Effector memory CD4-positive, alpha-beta T cell (primary cell): Measurements from ENCODE around the gene EYA4.

Experiments used
- DNase-seq, 3 donors: peaks; one replicate each; pipeline ENCODE4 v3.0.0-alpha.2; 2020
- H3K27ac ChIP-seq: 2 replicates; pipeline ENCODE4 v1.7.0; 2013; ENCODE audit warnings: mild to moderate bottlenecking, low read length, moderate library complexity; ENCODE audit not compliant: insufficient read depth, poor library complexity, severe bottlenecking
- H3K27me3 ChIP-seq: replicated peaks from 2 replicates; pipeline ENCODE4 v1.7.0; 2013; ENCODE audit warnings: mild to moderate bottlenecking, low read length; ENCODE audit not compliant: insufficient read depth, control insufficient read depth, poor library complexity, severe bottlenecking
- H3K36me3 ChIP-seq: 2 replicates; pipeline ENCODE4 v1.7.0; 2013; ENCODE audit warnings: mild to moderate bottlenecking, low read length, moderate library complexity; ENCODE audit not compliant: control insufficient read depth, insufficient read depth
- H3K4me1 ChIP-seq: 2 replicates; pipeline ENCODE4 v1.7.0; 2013; ENCODE audit warnings: low read length, mild to moderate bottlenecking; ENCODE audit not compliant: control insufficient read depth, insufficient read depth, poor library complexity, severe bottlenecking
- H3K4me3 ChIP-seq: 2 replicates; pipeline ENCODE4 v1.7.0; 2013; ENCODE audit warnings: low read length, low read depth, mild to moderate bottlenecking; ENCODE audit not compliant: insufficient read depth, poor library complexity, severe bottlenecking
- H3K9me3 ChIP-seq: 2 replicates; pipeline ENCODE4 v1.7.0; 2013; ENCODE audit warnings: mild to moderate bottlenecking, low read length, moderate library complexity; ENCODE audit not compliant: control insufficient read depth

Gene EYA4

DNA sequence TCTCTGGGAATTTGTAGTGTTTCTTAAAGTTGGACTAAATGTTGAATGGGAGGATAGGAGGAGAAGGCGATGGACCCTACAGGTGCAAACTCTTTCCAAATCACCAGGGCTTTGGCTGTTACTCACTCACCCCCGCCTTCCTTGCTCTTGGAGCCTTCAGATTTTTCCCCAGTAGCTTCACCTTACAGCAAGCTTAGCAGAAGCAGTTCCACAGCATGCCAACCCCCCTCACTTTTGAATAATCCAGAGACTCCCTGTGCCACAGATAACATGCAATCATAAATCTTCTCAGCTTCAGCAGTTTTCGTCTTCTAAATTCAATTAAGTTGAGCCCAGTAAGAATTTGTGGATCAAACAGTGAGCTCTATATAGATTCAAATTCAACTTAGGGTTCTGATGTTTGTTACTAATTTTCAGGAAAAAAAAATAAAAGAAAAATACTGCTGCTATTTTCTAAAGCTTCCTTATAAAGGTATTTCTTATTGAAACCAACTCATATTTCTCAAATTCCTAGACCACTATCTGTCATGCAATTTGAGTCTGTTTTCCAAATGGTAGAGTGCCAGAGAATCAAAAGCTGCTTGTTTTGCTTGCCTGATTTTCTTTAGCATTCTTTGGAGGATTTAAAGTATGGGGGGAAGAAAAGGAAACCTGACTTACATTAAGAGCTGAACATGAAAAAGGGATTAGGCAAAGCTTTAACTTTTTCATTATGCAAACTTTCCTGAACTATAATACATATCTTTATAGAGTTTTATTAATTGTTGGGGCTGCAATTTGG is 166.4 kb downstream of the EYA4 start:
- H3K4me3 ChIP-seq: no peak overlapping the region
- H3K36me3 ChIP-seq: no peaks in the 10 kb centered on the region
- no peaks in the 10 kb centered on the region for H3K4me1 ChIP-seq
- no peaks in the 10 kb centered on the region for H3K9me3 ChIP-seq
- H3K27me3 ChIP-seq: no peaks in the 10 kb centered on the region
- H3K27ac ChIP-seq: no peak overlapping the region
- no peak for DNase-seq

DNA sequence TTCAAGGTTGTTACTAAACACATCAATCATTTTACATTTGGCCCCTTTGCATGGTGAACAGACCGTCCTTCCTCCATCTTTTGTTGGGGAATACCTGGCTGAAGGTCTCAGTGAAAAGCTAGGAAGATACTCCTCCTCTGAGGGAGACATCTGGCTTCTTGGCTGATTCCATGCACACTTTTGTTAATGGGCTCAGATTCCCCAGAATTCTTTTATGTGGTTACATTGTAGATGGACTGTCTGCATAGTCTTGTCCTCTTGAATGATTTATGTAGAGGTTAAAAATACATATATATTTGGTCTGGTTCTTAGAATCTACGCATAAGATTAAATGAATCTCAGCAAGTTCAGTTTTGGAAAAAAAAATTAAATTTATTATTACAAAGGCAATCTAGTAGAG is 167.0 kb downstream of the EYA4 start:
- no peaks in the 10 kb centered on the region for H3K27me3 ChIP-seq
- H3K27ac ChIP-seq: no peak overlapping the region
- no peaks in the 10 kb centered on the region for H3K9me3 ChIP-seq
- H3K36me3 ChIP-seq: no peaks in the 10 kb centered on the region
- DNase-seq: no peak
- H3K4me3 ChIP-seq: no peak overlapping the region
- H3K4me1 ChIP-seq: no peaks in the 10 kb centered on the region

DNA sequence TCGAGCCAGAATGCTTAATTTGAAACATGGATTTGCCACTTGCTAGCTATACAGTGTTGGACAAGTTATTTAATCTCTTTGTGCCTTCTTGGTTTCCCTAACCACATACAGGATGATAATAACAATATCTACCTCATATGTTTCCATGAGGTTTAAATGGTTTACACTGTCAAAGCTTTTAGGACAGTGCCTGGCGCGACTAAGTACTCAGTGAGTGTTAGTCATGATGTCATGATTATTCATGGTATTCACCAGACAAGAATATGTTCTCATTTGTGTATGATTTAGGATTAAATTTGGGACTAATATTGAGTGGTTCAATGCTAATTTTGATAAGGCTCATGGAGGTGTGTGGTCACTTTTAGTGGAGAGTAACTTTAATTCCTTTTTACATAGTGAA is 167.4 kb downstream of the EYA4 start:
- Histone ChIP-seq H3K4me1 (no peaks in the 10 kb centered on the region), H3K36me3 (no peaks in the 10 kb centered on the region), H3K27ac (no peak overlapping the region), H3K27me3 (no peaks in the 10 kb centered on the region), H3K9me3 (no peaks in the 10 kb centered on the region), H3K4me3 (no peak overlapping the region)
- no peak for DNase-seq

DNA sequence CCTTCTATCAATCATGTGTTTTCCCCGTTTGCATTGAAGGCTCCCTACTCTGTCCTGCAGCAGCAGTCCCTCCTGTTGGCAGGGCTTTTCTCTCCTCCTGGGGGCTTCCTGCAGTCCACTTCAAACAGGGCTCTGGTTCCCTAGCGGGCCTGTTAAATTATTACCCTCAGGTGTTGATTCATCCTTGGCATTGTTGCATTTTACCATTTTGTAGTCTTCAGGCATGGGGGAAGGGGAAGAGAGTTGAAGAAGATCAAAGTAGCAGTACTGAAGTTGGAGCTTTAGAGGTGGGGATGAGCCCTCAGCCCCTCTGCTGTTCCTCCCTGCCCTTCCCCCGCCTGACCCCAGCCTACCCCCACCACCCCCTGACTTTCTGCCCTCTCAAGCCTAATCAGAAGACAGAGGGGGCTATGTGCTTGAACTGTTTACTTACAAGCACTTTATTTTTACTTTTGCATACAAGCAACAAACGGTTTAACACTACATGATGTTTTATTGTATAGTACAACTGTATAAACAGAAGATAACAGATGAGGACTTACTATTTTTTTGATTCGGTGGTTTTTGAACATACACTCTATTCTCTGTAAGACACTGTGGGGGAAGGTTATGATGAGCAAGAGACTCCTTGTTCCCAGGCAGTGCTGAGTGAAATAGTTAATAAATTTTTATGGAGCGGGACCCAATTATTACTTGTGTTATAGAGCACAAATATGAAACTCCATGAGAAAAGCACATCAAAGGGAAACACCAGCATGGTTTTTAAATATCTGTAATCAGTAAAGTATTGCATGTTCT is 169.7 kb downstream of the EYA4 start:
- H3K4me1 ChIP-seq: no peaks in the 10 kb centered on the region
- DNase-seq: no peak
- H3K27me3 ChIP-seq: no peaks in the 10 kb centered on the region
- no peaks in the 10 kb centered on the region for H3K36me3 ChIP-seq
- no peak overlapping the region for H3K27ac ChIP-seq
- no peaks in the 10 kb centered on the region for H3K9me3 ChIP-seq
- no peak overlapping the region for H3K4me3 ChIP-seq

DNA sequence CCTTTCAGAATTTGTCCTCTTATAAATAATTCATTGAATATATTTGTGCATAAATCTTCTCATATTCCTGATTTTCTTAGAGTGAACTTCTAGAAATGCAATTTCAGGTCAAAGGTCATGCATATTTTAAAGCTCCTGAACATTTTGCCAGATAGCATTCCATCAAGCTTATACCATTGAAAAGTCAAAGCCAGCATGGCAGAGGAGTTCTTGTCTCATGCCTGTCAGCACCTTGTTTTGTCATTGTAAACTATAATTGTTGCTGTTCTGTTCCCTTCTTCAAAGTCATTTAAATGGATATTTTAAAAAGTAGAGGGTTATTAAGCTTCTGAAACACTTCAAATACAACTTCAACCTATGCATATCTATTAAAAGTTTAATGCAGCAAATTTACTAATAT is 170.6 kb downstream of the EYA4 start:
- Histone ChIP-seq H3K9me3 (no peaks in the 10 kb centered on the region), H3K27me3 (no peaks in the 10 kb centered on the region), H3K27ac (no peak overlapping the region), H3K4me1 (no peaks in the 10 kb centered on the region), H3K36me3 (no peaks in the 10 kb centered on the region), H3K4me3 (no peak overlapping the region)
- no peak for DNase-seq

DNA sequence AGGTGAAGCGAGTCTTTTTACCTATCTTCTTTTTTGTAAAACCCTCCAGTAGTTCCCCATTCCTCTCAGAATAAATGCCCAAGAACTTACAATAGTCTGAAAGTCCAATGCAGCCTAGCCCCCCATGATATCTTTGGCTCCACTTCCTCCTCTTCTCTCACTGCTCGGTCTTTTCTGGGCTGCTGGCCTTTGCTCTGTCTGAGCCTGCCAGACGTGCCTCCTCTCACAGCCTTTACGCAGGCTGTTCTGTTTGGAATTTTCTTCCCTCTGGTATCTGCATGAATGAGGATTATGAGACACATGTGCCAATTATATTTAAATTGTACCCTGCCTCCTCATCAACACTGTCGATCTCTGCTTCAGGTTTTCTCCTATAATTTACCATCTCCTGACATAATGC is 174.1 kb downstream of the EYA4 start:
- Histone ChIP-seq H3K9me3 (no peaks in the 10 kb centered on the region), H3K36me3 (no peaks in the 10 kb centered on the region), H3K4me3 (no peak overlapping the region), H3K4me1 (no peaks in the 10 kb centered on the region), H3K27ac (no peak overlapping the region), H3K27me3 (no peaks in the 10 kb centered on the region)
- no peak for DNase-seq

DNA sequence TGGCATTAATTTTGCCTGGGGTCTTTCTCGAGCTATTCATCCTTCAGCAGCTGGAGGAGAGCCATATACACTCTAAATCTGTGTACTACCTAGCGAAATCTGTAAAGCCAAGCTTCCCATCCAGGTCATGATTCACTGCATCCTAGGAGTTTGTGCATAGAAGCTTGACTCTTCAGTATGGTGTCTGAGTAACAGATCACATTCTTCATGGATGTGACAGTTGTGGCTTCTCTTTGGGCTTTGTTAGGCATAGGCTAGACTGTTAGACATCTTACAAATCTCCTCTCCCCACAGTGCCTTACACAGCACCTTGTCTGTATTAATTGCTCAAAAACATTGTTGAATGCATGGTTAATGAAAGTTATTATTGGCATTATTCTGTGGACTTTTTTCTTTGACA is 177.0 kb downstream of the EYA4 start:
- no peaks in the 10 kb centered on the region for H3K36me3 ChIP-seq
- no peak overlapping the region for H3K4me3 ChIP-seq
- no peaks in the 10 kb centered on the region for H3K27me3 ChIP-seq
- DNase-seq: no peak
- H3K9me3 ChIP-seq: no peaks in the 10 kb centered on the region
- no peaks in the 10 kb centered on the region for H3K4me1 ChIP-seq
- no peak overlapping the region for H3K27ac ChIP-seq

DNA sequence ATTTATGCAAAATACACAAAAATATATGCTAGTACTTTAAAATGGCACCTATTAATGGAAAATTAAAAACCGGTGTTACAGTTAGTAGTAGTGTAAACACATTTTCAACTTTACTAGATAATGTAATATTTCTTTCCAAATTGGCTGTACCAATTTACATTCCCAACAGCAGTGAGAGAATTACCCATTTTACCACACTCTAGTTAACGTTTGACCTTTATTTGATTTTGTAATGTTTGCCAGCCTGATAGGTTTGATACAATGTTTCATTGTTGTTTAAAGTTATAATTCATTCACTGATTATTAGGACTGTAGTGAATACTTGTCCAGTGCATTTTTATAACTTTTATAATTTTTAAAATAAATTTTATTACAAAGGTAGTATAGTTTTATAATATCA is 182.1 kb downstream of the EYA4 start:
- DNase-seq: no peak

DNA sequence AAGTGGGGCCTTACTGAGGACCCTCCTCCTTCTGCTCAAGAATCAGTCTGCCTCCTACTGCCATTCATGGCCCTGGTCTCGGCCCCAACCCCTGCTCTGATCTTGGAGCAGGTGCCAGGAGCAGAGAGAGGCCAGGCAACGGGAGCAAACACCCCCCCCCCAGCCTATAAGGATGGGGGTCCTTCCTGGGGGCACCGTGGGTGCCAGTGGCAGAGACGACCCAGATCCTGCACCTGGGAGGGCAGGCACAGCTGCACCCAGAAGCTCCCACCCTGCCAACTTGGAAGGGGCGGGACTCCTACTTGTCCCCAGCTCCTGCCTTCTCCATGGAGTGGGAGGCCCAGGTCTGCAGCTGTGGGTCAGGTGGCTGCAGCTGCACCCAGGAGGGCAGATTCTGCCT is 183.2 kb downstream of the EYA4 start:
- no peaks in the 10 kb centered on the region for H3K4me1 ChIP-seq
- no peak for DNase-seq
- no peaks in the 10 kb centered on the region for H3K9me3 ChIP-seq
- no peaks in the 10 kb centered on the region for H3K27me3 ChIP-seq
- no peak overlapping the region for H3K27ac ChIP-seq
- no peak overlapping the region for H3K4me3 ChIP-seq
- H3K36me3 ChIP-seq: no peaks in the 10 kb centered on the region

More for the DNA sequence above, 182.1 kb downstream of the EYA4 start:
- no peaks in the 10 kb centered on the region for H3K27me3 ChIP-seq
- H3K4me1 ChIP-seq: no peaks in the 10 kb centered on the region
- H3K36me3 ChIP-seq: no peaks in the 10 kb centered on the region
- no peaks in the 10 kb centered on the region for H3K9me3 ChIP-seq
- H3K27ac ChIP-seq: no peak overlapping the region
- H3K4me3 ChIP-seq: no peak overlapping the region

DNA sequence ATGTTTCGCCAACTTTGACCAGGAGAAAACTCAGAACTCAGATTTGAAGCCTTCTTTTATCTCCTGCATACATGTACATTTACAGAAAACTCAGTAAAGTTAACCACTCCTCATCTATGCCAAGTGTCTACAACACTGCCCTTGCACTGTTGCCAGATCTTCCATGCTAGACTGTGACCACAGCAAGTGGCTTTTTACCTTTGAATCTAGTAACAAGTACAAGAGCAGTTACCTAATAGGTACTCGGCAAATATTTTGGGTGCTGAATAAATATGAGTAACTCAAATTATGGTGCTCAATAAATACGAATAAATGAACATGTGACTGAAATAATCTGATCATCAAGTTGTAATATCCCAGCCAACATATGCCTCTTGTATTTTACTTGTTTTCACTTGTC is 184.9 kb downstream of the EYA4 start:
- H3K4me1 ChIP-seq: no peaks in the 10 kb centered on the region
- H3K9me3 ChIP-seq: no peaks in the 10 kb centered on the region
- H3K36me3 ChIP-seq: no peaks in the 10 kb centered on the region
- DNase-seq: no peak
- no peak overlapping the region for H3K27ac ChIP-seq
- H3K4me3 ChIP-seq: no peak overlapping the region
- no peaks in the 10 kb centered on the region for H3K27me3 ChIP-seq
